ENCODE results near the gene SCMH1. TPM values are rescaled to one million over a fixed set of nuclear protein-coding genes. Genes with fewer than 3 reads are reported as not detected.

The SCMH1 gene
- total RNA-seq, 1 experiment from 2014 or later, result 28.0 TPM

- Histone ChIP-seq H2AFZ (ENCODE audit: low read depth, low read length, poor library complexity, severe bottlenecking) (no peak overlapping the region), H3K4me2 (ENCODE audit: low read length) (no peak overlapping the region), H3K27me3 (ENCODE audit: insufficient read depth, low read length) (no peaks in the 10 kb centered on the region), H3K9me3 (ENCODE audit: control insufficient read depth in 1 of 2, insufficient read depth in 1 of 2, low read depth in 1 of 2, low read length in 2 of 2) (no peaks in the 10 kb centered on the region; a peak in 1 of 4 replicates), H4K20me1 (ENCODE audit: insufficient read depth) (no peaks in the 10 kb centered on the region), H3K4me3 (replicated peaks in 1 of 2; ENCODE audit: low read depth in 1 of 2, low read length in 2 of 2) (no peak overlapping the region), H3K27ac (ENCODE audit: low read depth, low read length) (no peak overlapping the region), H3K4me1 (ENCODE audit: control insufficient read depth in 1 of 2, insufficient read depth in 2 of 2, low read length in 2 of 2) (no peaks in the 10 kb centered on the region), H3K79me2 (ENCODE audit: insufficient read depth, low read length) (no peaks in the 10 kb centered on the region), H3K9ac (ENCODE audit: low read length) (no peak overlapping the region), H3K9me2 (ENCODE audit: insufficient read depth) (no peaks in the 10 kb centered on the region), H3K36me3 (ENCODE audit: control insufficient read depth in 1 of 2, insufficient read depth in 2 of 2, low read length in 2 of 2) (no peaks in the 10 kb centered on the region)
- ATAC-seq, result no peak
- no peak for DNase-seq (ENCODE audit: low read depth, low spot score)
- ChIA-PET CTCF (no interaction called here), POLR2A (no interaction called here), RAD21 (ENCODE audit: low non-redundant PET in 1 of 2, low total read pairs in 2 of 2, uncharacterized antibody in 2 of 2, unreplicated experiment in 2 of 2) (no interaction called here)
- no peak for TF ChIP-seq RAD21 (IDR thresholded peaks at IDR 0.05; ENCODE audit: low read depth)
- no peak for TF ChIP-seq YY1 (IDR thresholded peaks at IDR 0.05; ENCODE audit: extremely low read depth, insufficient replicate concordance, low read depth, low read length)
- TF ChIP-seq SIN3A (IDR thresholded peaks at IDR 0.05; ENCODE audit: low read depth), result no peak
- TF ChIP-seq JUND (IDR thresholded peaks at IDR 0.05), result no peak
- intact Hi-C loops (cut with micrococcal nuclease), result no loop called here
- BruUV-seq (replicated peaks), result no TSS peak
Observed at GRCh38 chr1:41171266-41171874, 70.7 kb downstream of the SCMH1 start.

- BruUV-seq (replicated peaks), result no TSS peak
- RAD21 ChIA-PET (ENCODE audit: low non-redundant PET in 1 of 2, low total read pairs in 2 of 2, uncharacterized antibody in 2 of 2, unreplicated experiment in 2 of 2), result no interaction called here
Observed at GRCh38 chr1:41169799-41170180, 72.3 kb downstream of the SCMH1 start.

More at GRCh38 chr1:41169799-41170180, 72.3 kb downstream of the SCMH1 start:
- ATAC-seq (no peak), DNase-seq (ENCODE audit: low read depth, low spot score) (no peak)
- Histone ChIP-seq H3K27ac (ENCODE audit: low read depth, low read length) (no peak overlapping the region), H3K9ac (ENCODE audit: low read length) (no peak overlapping the region), H3K4me1 (ENCODE audit: control insufficient read depth in 1 of 2, insufficient read depth in 2 of 2, low read length in 2 of 2) (no peaks in the 10 kb centered on the region), H4K20me1 (ENCODE audit: insufficient read depth) (no peaks in the 10 kb centered on the region), H3K36me3 (ENCODE audit: control insufficient read depth in 1 of 2, insufficient read depth in 2 of 2, low read length in 2 of 2) (no peaks in the 10 kb centered on the region), H3K4me3 (replicated peaks in 1 of 2; ENCODE audit: low read depth in 1 of 2, low read length in 2 of 2) (no peak overlapping the region), H3K9me3 (ENCODE audit: control insufficient read depth in 1 of 2, insufficient read depth in 1 of 2, low read depth in 1 of 2, low read length in 2 of 2) (no peaks in the 10 kb centered on the region; a peak in 1 of 4 replicates), H3K27me3 (ENCODE audit: insufficient read depth, low read length) (no peaks in the 10 kb centered on the region), H3K79me2 (ENCODE audit: insufficient read depth, low read length) (no peaks in the 10 kb centered on the region), H3K4me2 (ENCODE audit: low read length) (no peak overlapping the region), H2AFZ (ENCODE audit: low read depth, low read length, poor library complexity, severe bottlenecking) (no peak overlapping the region), H3K9me2 (ENCODE audit: insufficient read depth) (no peaks in the 10 kb centered on the region)
- intact Hi-C loops (cut with micrococcal nuclease), result no loop called here
- TF ChIP-seq POLR2AphosphoS5 (IDR thresholded peaks at IDR 0.05; ENCODE audit: low read depth, low read length), result no peak
- no peak for TF ChIP-seq EGR1 (IDR thresholded peaks at IDR 0.05; ENCODE audit: low read depth)
- TF ChIP-seq ZFX (IDR thresholded peaks at IDR 0.05), result no peak
- no peak for TF ChIP-seq TCF7L2 (IDR thresholded peaks at IDR 0.05; ENCODE audit: borderline replicate concordance, extremely low read depth, insufficient read depth, insufficient read length)
- no peak for TF ChIP-seq EZH2 (IDR thresholded peaks at IDR 0.05)
- no peak for TF ChIP-seq MAX (IDR thresholded peaks at IDR 0.05)
- TF ChIP-seq ELF1 (IDR thresholded peaks at IDR 0.05; ENCODE audit: borderline replicate concordance, low read depth), result no peak
- TF ChIP-seq YY1 (IDR thresholded peaks at IDR 0.05; ENCODE audit: extremely low read depth, insufficient replicate concordance, low read depth, low read length), result no peak
- no peak for TF ChIP-seq SRF (IDR thresholded peaks at IDR 0.05; ENCODE audit: low read depth)
- no peak for TF ChIP-seq SIN3A (IDR thresholded peaks at IDR 0.05; ENCODE audit: low read depth)
- TF ChIP-seq ATF3 (IDR thresholded peaks at IDR 0.05), result no peak
- TF ChIP-seq CEBPB (IDR thresholded peaks at IDR 0.05; ENCODE audit: low read depth), result no peak
- TF ChIP-seq RAD21 (IDR thresholded peaks at IDR 0.05; ENCODE audit: low read depth), result no peak
- no peak for TF ChIP-seq FOSL1 (IDR thresholded peaks at IDR 0.05; ENCODE audit: low read depth)
- TF ChIP-seq CTCF (IDR thresholded peaks at IDR 0.05 in 2 of 3, conservative IDR thresholded peaks at IDR 0.05 in 1 of 3; ENCODE audit: borderline replicate concordance in 1 of 3, insufficient read depth in 1 of 3, low read depth in 2 of 3, low read length in 2 of 3), result no peak
- TF ChIP-seq SP1 (IDR thresholded peaks at IDR 0.05; ENCODE audit: low read depth), result no peak
- no peak for TF ChIP-seq CBX3 (IDR thresholded peaks at IDR 0.05; ENCODE audit: low read depth)
- ChIA-PET CTCF (no interaction called here), POLR2A (no interaction called here)
